Stromal cell of bone marrow (primary cell): ENCODE data around the gene ULBP2.
"Not testable (repeated sequence)": the region's sequence is repeated elsewhere in the genome, so short reads cannot be mapped to it uniquely, and the experiment has no call there.

Source experiments
- DNase-seq: peaks from one replicate; pipeline ENCODE4 v3.0.0-alpha.2; 2012; ENCODE audit warnings: low read depth

ULBP2 gene

GRCh38 chr6:149951626-149952025 lies 9.8 kb downstream of the ULBP2 start:
- no peak for DNase-seq

GRCh38 chr6:149953390-149953789 lies 11.6 kb downstream of the ULBP2 start:
- DNase-seq: not testable (repeated sequence)

- not testable (repeated sequence) for DNase-seq
Observed at GRCh38 chr6:149953934-149954327, 12.1 kb downstream of the ULBP2 start.

GRCh38 chr6:149954328-149954983 lies 12.6 kb downstream of the ULBP2 start:
- DNase-seq: not testable (repeated sequence)

GRCh38 chr6:149954984-149955653 lies 13.3 kb downstream of the ULBP2 start:
- not testable (repeated sequence) for DNase-seq

GRCh38 chr6:149955654-149956317 lies 14.0 kb downstream of the ULBP2 start:
- DNase-seq: not testable (repeated sequence)

GRCh38 chr6:149958124-149958523 lies 16.3 kb downstream of the ULBP2 start:
- DNase-seq: not testable (repeated sequence)

GRCh38 chr6:149959806-149960205 lies 18.0 kb downstream of the ULBP2 start:
- DNase-seq: not testable (repeated sequence)

GRCh38 chr6:149960488-149960887 lies 18.7 kb downstream of the ULBP2 start:
- no peak for DNase-seq

- no peak for DNase-seq
Observed at GRCh38 chr6:149961728-149962425, 20.1 kb downstream of the ULBP2 start.

GRCh38 chr6:149962461-149963211 lies 20.8 kb downstream of the ULBP2 start:
- no peak for DNase-seq

GRCh38 chr6:149963212-149963461 lies 21.3 kb downstream of the ULBP2 start:
- DNase-seq: no peak

GRCh38 chr6:149963462-149964307 lies 21.9 kb downstream of the ULBP2 start, which contains the start of gene ULBP1:
Gene ULBP1, plus strand, starts transcription at chr6:149963943. Its CDS starts 107 bp downstream, at chr6:149964050.
- DNase-seq: peak; percentile 47

- DNase-seq: no peak
Observed at GRCh38 chr6:149964308-149965193, 22.7 kb downstream of the ULBP2 start.

- no peak for DNase-seq
Observed at GRCh38 chr6:149965194-149966020, 23.6 kb downstream of the ULBP2 start.

GRCh38 chr6:149966319-149966718 lies 24.5 kb downstream of the ULBP2 start:
- DNase-seq: not testable (repeated sequence)

GRCh38 chr6:149967591-149967990 lies 25.8 kb downstream of the ULBP2 start:
- no peak for DNase-seq

- DNase-seq: not testable (repeated sequence)
Observed at GRCh38 chr6:149967999-149968398, 26.2 kb downstream of the ULBP2 start.

- not testable (repeated sequence) for DNase-seq
Observed at GRCh38 chr6:149968909-149969308, 27.1 kb downstream of the ULBP2 start.
